ENCODE data around the gene LNP1. TPM values are rescaled to one million over a fixed set of nuclear protein-coding genes. Genes with fewer than 3 reads are reported as not detected.
"Not testable (repeated sequence)": the region's sequence is repeated elsewhere in the genome, so short reads cannot be mapped to it uniquely, and the experiment has no call there.

Gene LNP1, protein sequence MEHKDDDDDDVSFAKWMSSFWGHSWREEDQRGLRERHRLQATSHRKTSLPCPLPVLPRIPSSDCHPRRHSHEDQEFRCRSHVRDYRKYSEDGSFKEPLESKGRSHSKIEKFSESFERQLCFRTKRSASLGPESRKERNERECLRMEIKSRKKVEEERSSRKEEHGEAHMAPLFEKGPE
- 1.2 and 1.7 TPM in 2 replicates for total RNA-seq (2022)
- percentile 43 among the genes with signal in this experiment for Bru-seq, nascent RNA
- BruChase-seq, experiment 1, labeled RNA remaining after a 6-hour chase, result percentile 40 among the genes with signal in this experiment
- BruChase-seq, experiment 2, labeled RNA remaining after a 2-hour chase, result percentile 46 among the genes with signal in this experiment
- long read RNA-seq, partial matches to known transcripts, result 0 of 4 reads
- long read RNA-seq, other reads (novel, unspliced or antisense), result 0 of 4 reads

- peak within 1 kb of the TSS; percentile 98 for H3K4me3 Mint-ChIP-seq (ENCODE audit: unreplicated experiment)
- H3K36me3 Mint-ChIP-seq (ENCODE audit: insufficient read depth, unreplicated experiment), result no peaks in the 10 kb centered on the region
- no peaks in the 10 kb centered on the region for H3K27me3 Mint-ChIP-seq (ENCODE audit: insufficient read depth, unreplicated experiment)
- TF ChIP-seq, protein P1, sequence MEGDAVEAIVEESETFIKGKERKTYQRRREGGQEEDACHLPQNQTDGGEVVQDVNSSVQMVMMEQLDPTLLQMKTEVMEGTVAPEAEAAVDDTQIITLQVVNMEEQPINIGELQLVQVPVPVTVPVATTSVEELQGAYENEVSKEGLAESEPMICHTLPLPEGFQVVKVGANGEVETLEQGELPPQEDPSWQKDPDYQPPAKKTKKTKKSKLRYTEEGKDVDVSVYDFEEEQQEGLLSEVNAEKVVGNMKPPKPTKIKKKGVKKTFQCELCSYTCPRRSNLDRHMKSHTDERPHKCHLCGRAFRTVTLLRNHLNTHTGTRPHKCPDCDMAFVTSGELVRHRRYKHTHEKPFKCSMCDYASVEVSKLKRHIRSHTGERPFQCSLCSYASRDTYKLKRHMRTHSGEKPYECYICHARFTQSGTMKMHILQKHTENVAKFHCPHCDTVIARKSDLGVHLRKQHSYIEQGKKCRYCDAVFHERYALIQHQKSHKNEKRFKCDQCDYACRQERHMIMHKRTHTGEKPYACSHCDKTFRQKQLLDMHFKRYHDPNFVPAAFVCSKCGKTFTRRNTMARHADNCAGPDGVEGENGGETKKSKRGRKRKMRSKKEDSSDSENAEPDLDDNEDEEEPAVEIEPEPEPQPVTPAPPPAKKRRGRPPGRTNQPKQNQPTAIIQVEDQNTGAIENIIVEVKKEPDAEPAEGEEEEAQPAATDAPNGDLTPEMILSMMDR (IDR thresholded peaks at IDR 0.05; ENCODE audit: unreplicated experiment), result no peak
- no TSS peak for BruUV-seq (replicated peaks)
- H3K4me1 Mint-ChIP-seq (ENCODE audit: insufficient read depth, unreplicated experiment), result peaks cover 31% of the 10 kb centered on the region
- H3K9me3 Mint-ChIP-seq (ENCODE audit: unreplicated experiment), result no peaks in the 10 kb centered on the region
- POLR2A ChIA-PET, result interaction anchor here (0.6 to 3.6 kb wide), 35 partner anchors 10 to 1172 kb away, joined by 3 to 66 read pairs (median 4); partner anchors contain the start of genes NIT2, PCNP, TBC1D23 and TFG
- intact Hi-C loops (cut with micrococcal nuclease), result no loop called here
- peak; percentile 98 for DNase-seq (ENCODE audit: unreplicated experiment)
- peak within 1 kb of the TSS; percentile 97 for H3K27ac Mint-ChIP-seq (ENCODE audit: low read depth, unreplicated experiment)
- CTCF ChIA-PET, result interaction anchor here (0.7 to 2.4 kb wide), 6 partner anchors 9 to 190 kb away, joined by 3 to 6 read pairs (median 3); no protein-coding TSS in a partner anchor
These were observed at the start of gene LNP1, which contains the start of gene TOMM70 for GRCh38 chr3:100400780-100401673. LNP1 (plus strand) TSS chr3:100401539; CDS start chr3:100429730, 28,191 bp downstream. TOMM70 (minus strand) TSS chr3:100401089; CDS start chr3:100400949, 140 bp downstream.

DNA sequence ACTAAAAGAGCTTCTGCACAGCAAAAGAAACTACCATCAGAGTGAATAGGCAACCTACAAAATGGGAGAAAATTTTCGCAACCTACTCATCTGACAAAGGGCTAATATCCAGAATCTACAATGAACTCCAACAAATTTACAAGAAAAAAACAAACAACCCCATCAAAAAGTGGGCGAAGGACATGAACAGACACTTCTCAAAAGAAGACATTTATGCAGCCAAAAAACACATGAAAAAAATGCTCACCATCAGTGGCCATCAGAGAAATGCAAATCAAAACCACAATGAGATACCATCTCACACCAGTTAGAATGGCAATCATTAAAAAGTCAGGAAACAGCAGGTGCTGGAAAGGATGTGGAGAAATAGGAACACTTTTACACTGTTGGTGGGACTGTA lies 49.6 kb upstream of the LNP1 start:
- BruUV-seq (replicated peaks); H3K4me3 Mint-ChIP-seq (ENCODE audit: unreplicated experiment); H3K27ac Mint-ChIP-seq (ENCODE audit: low read depth, unreplicated experiment); POLR2A ChIA-PET; intact Hi-C loops (cut with micrococcal nuclease); H3K9me3 Mint-ChIP-seq (ENCODE audit: unreplicated experiment); H3K4me1 Mint-ChIP-seq (ENCODE audit: insufficient read depth, unreplicated experiment); H3K27me3 Mint-ChIP-seq (ENCODE audit: insufficient read depth, unreplicated experiment); DNase-seq (ENCODE audit: unreplicated experiment): not testable (repeated sequence)
- CTCF ChIA-PET, result interaction anchor here (0.8 kb wide), 1 partner anchor 65 kb away, joined by 3 read pairs; no protein-coding TSS in a partner anchor
- H3K36me3 Mint-ChIP-seq (ENCODE audit: insufficient read depth, unreplicated experiment), result peaks cover 66% of the 10 kb centered on the region

DNA sequence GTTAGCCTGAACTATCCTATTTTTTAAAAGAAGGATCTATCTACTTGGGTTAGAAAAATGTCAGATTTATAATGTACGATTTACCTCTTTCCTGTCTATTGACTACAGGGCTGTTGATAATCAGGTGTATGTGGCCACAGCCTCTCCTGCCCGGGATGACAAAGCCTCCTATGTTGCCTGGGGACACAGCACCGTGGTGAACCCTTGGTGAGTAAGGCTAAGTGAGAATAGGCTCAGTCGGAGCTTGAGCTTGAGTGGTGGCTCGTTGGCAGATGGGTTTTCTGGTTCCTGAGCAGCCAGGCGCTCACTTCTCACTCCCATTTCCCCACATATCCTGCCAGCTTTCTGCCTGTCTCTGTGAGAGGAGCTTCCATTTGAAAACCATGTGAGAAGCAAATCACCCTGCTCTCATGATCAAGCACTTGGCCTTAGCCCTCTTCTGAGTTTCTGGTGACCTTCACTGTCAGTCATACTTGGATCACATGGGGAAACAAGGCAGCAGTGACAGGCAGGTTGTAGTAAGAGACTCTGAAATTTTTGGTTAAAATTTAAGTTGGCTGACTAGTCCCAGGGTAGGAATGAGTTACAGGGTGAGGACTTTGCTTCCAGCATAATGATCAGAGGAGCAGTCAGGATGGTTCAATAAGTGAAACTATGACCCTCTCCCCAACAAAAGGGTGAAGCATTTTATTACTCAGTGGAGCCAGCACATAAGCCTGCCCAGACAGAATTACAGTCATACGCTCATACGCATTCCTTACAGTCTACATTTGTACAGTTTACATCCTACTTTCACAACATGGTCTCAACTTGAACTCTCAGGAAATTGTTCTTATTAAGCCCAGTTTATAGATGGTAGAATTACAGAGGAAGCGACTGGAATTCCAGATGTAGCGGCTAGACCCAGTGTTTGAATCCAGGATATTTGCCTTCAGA lies 48.8 kb upstream of the LNP1 start:
- H3K4me3 Mint-ChIP-seq (ENCODE audit: unreplicated experiment), result no peak overlapping the region
- H3K36me3 Mint-ChIP-seq (ENCODE audit: insufficient read depth, unreplicated experiment), result peaks cover 67% of the 10 kb centered on the region
- ChIA-PET CTCF (interaction anchor here (0.8 to 0.9 kb wide), 2 partner anchors 33 to 66 kb away, joined by 3 read pairs; no protein-coding TSS in a partner anchor), POLR2A (no interaction called here)
- intact Hi-C loops (cut with micrococcal nuclease), result no loop called here
- no peak for DNase-seq (ENCODE audit: unreplicated experiment)
- BruUV-seq (replicated peaks), result no TSS peak
- TF ChIP-seq, protein P1 (IDR thresholded peaks at IDR 0.05; ENCODE audit: unreplicated experiment), result no peak
- H3K27me3 Mint-ChIP-seq (ENCODE audit: insufficient read depth, unreplicated experiment), result no peaks in the 10 kb centered on the region
- no peak overlapping the region for H3K27ac Mint-ChIP-seq (ENCODE audit: low read depth, unreplicated experiment)
- no peaks in the 10 kb centered on the region for H3K9me3 Mint-ChIP-seq (ENCODE audit: unreplicated experiment)
- H3K4me1 Mint-ChIP-seq (ENCODE audit: insufficient read depth, unreplicated experiment), result no peaks in the 10 kb centered on the region

GRCh38 chr3:100354850-100355249 lies 46.5 kb upstream of the LNP1 start:
- H3K36me3 Mint-ChIP-seq (ENCODE audit: insufficient read depth, unreplicated experiment), result peaks cover 54% of the 10 kb centered on the region
- no peak for DNase-seq (ENCODE audit: unreplicated experiment)
- H3K27ac Mint-ChIP-seq (ENCODE audit: low read depth, unreplicated experiment), result no peak overlapping the region
- no peaks in the 10 kb centered on the region for H3K4me1 Mint-ChIP-seq (ENCODE audit: insufficient read depth, unreplicated experiment)
- intact Hi-C loops (cut with micrococcal nuclease), result no loop called here
- TF ChIP-seq, protein P1 (IDR thresholded peaks at IDR 0.05; ENCODE audit: unreplicated experiment), result no peak
- ChIA-PET CTCF (interaction anchor here (0.6 to 1.5 kb wide), 5 partner anchors 11 to 544 kb away, joined by 3 to 7 read pairs (median 3); no protein-coding TSS in a partner anchor), POLR2A (interaction anchor here (1.0 to 1.1 kb wide), 3 partner anchors 9 to 47 kb away, joined by 3 to 4 read pairs (median 3); partner anchors contain the start of gene LNP1)
- no peaks in the 10 kb centered on the region for H3K27me3 Mint-ChIP-seq (ENCODE audit: insufficient read depth, unreplicated experiment)
- no peaks in the 10 kb centered on the region for H3K9me3 Mint-ChIP-seq (ENCODE audit: unreplicated experiment)
- BruUV-seq (replicated peaks), result no TSS peak
- no peak overlapping the region for H3K4me3 Mint-ChIP-seq (ENCODE audit: unreplicated experiment)
